Tracheal epithelial cell (primary cell): ENCODE results near the gene CLIC2. TPM values are rescaled to one million over a fixed set of nuclear protein-coding genes. Genes with fewer than 3 reads are reported as not detected.

Source experiments
- total RNA-seq: library from RNA; depleted of rRNA; stranded (reverse); fragments of >200 nt; gene quantifications from 2 replicates; pipeline ENCODE4 v1.2.1, GENCODE V29; 2014

The CLIC2 gene
- total RNA-seq, result under 0.01 and 1.7 TPM in 2 replicates

GRCh38 chrX:155334486-155335336 lies at the start of gene CLIC2:
Gene CLIC2, minus strand, starts transcription at chrX:155334614. Its CDS starts 187 bp downstream, at chrX:155334427.

GRCh38 chrX:155381843-155382528 lies 47.6 kb upstream of the CLIC2 start, which contains the start of gene F8A2:
Gene F8A2, plus strand, starts transcription at chrX:155382095. Its CDS starts 20 bp downstream, at chrX:155382115.

GRCh38 chrX:155263854-155264628 lies 70.4 kb downstream of the CLIC2 start, which contains the start of gene RAB39B:
Gene RAB39B, minus strand, starts transcription at chrX:155264491. Its CDS starts 203 bp downstream, at chrX:155264288.

Other genes starting within 250 kb of the CLIC2 start
- 58.8 and 76.5 TPM in 2 replicates for gene VBP1, start 118.2 kb downstream of the CLIC2 start, total RNA-seq
- under 0.01 and 0.21 TPM in 2 replicates for gene RAB39B, start 70.1 kb downstream of the CLIC2 start, total RNA-seq
- 0.96 TPM in 1 of 2 replicates, not detected in the other for gene F8A2, start 47.5 kb upstream of the CLIC2 start, total RNA-seq
- gene F8A3, start 124.0 kb upstream of the CLIC2 start, total RNA-seq, result 5.3 TPM in 1 of 2 replicates, not detected in the other